H1 (cell line): ENCODE measurements around the gene KLF12. TPM values are rescaled to one million over a fixed set of nuclear protein-coding genes. Genes with fewer than 3 reads are reported as not detected.

Experiments
- CBX8 ChIP-seq: fragments of 300-800, 300-1000 bp; sonication (generic); IDR thresholded peaks from 2 replicates; pipeline ENCODE4 v1.7.1; 2016; ENCODE audit warnings: low read depth, low read length, borderline replicate concordance
- KDM5A ChIP-seq: fragments of 200-600 bp; IDR thresholded peaks from 2 replicates; pipeline ENCODE4 v1.7.1; 2012; ENCODE audit warnings: mild to moderate bottlenecking, low read length, inconsistent platforms, mixed read lengths
- NRF1 ChIP-seq: IDR thresholded peaks from 2 replicates; pipeline ENCODE4 v1.6.1; 2011; ENCODE audit warnings: mild to moderate bottlenecking, low read depth, low read length, improper control_type of control experiment
- polyA plus RNA-seq, 7 experiments: library from polyadenylated mRNA; depleted of rRNA in 3 of 7; stranded (reverse) in 5 of 7; unstranded in 2 of 7; fragments of >200 nt in 5 of 7; fragments of 200-250 nt in 2 of 7; gene quantifications; 1 replicate in 5 of 7; 2 replicates in 1 of 7; 4 replicates in 1 of 7; pipeline versions ENCODE4 v1.2.1 to v1.2.3, GENCODE V29; 2011 to 2013; ENCODE audit warnings: missing spikeins in 2 of 7, mixed read lengths in 2 of 7
- total RNA-seq: library from RNA; stranded (reverse); fragmentation: NEBNext Ultra II Directional; extraction: Animal tissue kit (Norgen Biotek cat#: 25700); gene quantifications from 2 replicates; pipeline ENCODE4 v1.2.1, GENCODE V29; 2021

KLF12 gene
- total and polyA plus RNA-seq, 2 of the 8 experiments (the other 6 are each of a cell fraction or from before 2014, with no cell fraction given), result 6.6 to 12.1 TPM

DNA sequence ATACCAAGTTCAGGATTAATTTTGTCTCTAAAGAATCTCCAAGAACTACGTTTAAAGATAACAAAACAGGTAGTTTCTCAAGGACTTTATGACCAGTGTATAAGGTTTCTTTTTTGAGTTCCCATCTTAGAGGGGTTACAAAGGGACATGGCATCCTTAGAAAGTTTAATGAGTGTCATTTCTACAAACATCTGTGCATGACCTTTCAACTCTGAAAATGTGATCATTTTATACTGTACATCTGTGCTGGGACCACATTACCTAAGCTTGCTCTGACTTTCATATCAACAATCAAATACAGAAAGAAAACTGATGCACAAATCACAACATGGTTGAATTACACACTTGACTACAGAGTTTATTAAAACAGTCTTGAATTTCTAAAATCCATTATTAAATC lies 37.1 kb downstream of the KLF12 start (continued):
- TF ChIP-seq CBX8 (no peak), NRF1 (no peak), KDM5A (no peak)
- TF ChIP-seq, all 59 proteins: peak for 0
